Hepatocyte (in vitro differentiated cells): Measurements from ENCODE around the gene PCDHGB4.

ENCODE experiments used
- EZH2phosphoT487 ChIP-seq: fragments of 200-600 bp; sonication (generic); IDR thresholded peaks from one replicate; pipeline ENCODE4 v1.6.1; 2018; ENCODE audit warnings: antibody characterized with exemption, mild to moderate bottlenecking, low read depth, moderate library complexity; ENCODE audit not compliant: unreplicated experiment, severe bottlenecking
- TF ChIP-seq, protein P1 (sequence below): fragments of 200-600 bp; sonication (generic); IDR thresholded peaks from 2 replicates; pipeline ENCODE4 v1.5.1; 2016; ENCODE audit warnings: antibody characterized with exemption, mild to moderate bottlenecking; ENCODE audit not compliant: poor library complexity

DNA sequence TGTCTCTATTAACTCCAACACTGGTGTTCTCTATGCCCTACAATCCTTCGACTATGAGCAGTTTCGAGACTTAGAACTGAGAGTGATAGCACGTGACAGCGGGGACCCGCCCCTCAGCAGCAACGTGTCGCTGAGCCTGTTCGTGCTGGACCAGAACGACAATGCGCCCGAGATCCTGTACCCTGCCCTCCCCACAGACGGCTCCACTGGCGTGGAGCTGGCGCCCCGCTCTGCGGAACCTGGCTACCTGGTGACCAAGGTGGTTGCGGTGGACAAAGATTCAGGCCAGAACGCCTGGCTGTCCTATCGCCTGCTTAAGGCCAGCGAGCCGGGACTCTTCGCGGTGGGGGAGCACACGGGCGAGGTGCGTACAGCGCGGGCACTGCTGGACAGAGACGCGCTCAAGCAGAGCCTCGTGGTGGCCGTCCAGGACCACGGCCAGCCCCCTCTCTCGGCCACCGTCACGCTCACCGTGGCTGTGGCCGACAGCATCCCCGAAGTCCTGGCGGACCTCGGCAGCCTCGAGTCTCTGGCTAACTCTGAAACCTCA lies 35.3 kb downstream of the PCDHGB4 start:
- TF ChIP-seq, protein P1, sequence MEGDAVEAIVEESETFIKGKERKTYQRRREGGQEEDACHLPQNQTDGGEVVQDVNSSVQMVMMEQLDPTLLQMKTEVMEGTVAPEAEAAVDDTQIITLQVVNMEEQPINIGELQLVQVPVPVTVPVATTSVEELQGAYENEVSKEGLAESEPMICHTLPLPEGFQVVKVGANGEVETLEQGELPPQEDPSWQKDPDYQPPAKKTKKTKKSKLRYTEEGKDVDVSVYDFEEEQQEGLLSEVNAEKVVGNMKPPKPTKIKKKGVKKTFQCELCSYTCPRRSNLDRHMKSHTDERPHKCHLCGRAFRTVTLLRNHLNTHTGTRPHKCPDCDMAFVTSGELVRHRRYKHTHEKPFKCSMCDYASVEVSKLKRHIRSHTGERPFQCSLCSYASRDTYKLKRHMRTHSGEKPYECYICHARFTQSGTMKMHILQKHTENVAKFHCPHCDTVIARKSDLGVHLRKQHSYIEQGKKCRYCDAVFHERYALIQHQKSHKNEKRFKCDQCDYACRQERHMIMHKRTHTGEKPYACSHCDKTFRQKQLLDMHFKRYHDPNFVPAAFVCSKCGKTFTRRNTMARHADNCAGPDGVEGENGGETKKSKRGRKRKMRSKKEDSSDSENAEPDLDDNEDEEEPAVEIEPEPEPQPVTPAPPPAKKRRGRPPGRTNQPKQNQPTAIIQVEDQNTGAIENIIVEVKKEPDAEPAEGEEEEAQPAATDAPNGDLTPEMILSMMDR = no peak
- TF ChIP-seq EZH2phosphoT487 = no peak
